DOHH2 (cell line): ENCODE results near the gene DQX1.

Source experiments
- CTCF ChIP-seq: fragments of 200-600 bp; sonication (generic); IDR thresholded peaks from one replicate; pipeline ENCODE4 v1.5.1; 2014; ENCODE audit warnings: antibody characterized with exemption, mild to moderate bottlenecking, low read depth, low read length; ENCODE audit not compliant: poor library complexity, severe bottlenecking
- EZH2phosphoT487 ChIP-seq: fragments of 200-600 bp; sonication (generic); IDR thresholded peaks from 2 replicates; pipeline ENCODE4 v1.6.1; 2017; ENCODE audit warnings: borderline replicate concordance, mild to moderate bottlenecking, antibody characterized with exemption, low read length, moderate library complexity, mixed read lengths

- TF ChIP-seq CTCF (no peak), EZH2phosphoT487 (no peak)
Observed at GRCh38 chr2:74564222-74564621, 38.2 kb upstream of the DQX1 start.
